Liver (tissue), 9 donors: ENCODE measurements around the gene PAX6. TPM values are rescaled to one million over a fixed set of nuclear protein-coding genes. Genes with fewer than 3 reads are reported as not detected.

Source experiments
- DNase-seq: peaks from one replicate; pipeline ENCODE4 v3.0.0-alpha.2; 2017; ENCODE audit warnings: low spot score
- H3K27ac ChIP-seq, 2 donors: one replicate each; pipeline ENCODE4 v1.7.0; 2013; ENCODE audit warnings: inconsistent platforms in 2 of 2, low read length in 2 of 2, control low read depth in 1 of 2, low read depth in 1 of 2, mild to moderate bottlenecking in 1 of 2
- H3K27me3 ChIP-seq, 4 donors: one replicate each; pipeline versions ENCODE4 v1.6.1 to v1.7.0; 2013; ENCODE audit warnings: low read length in 3 of 4, inconsistent platforms in 1 of 4, mild to moderate bottlenecking in 1 of 4, moderate library complexity in 1 of 4; ENCODE audit not compliant: control insufficient read depth in 4 of 4, insufficient read depth in 4 of 4
- H3K36me3 ChIP-seq, 4 donors: one replicate each; pipeline versions ENCODE4 v1.6.1 to v1.7.0; 2013; ENCODE audit warnings: low read length in 3 of 4, mild to moderate bottlenecking in 3 of 4, low read depth in 1 of 4, moderate library complexity in 1 of 4; ENCODE audit not compliant: control insufficient read depth in 4 of 4, insufficient read depth in 3 of 4
- H3K4me1 ChIP-seq, 4 donors: one replicate each; pipeline versions ENCODE4 v1.6.1 to v1.7.0; 2013; ENCODE audit warnings: low read length in 3 of 4, mild to moderate bottlenecking in 3 of 4, moderate library complexity in 1 of 4; ENCODE audit not compliant: control insufficient read depth in 4 of 4, insufficient read depth in 4 of 4
- H3K4me3 ChIP-seq, 3 donors: one replicate each; pipeline versions ENCODE4 v1.6.1 to v1.7.0; 2013; ENCODE audit warnings: low read length in 3 of 3, control low read depth in 1 of 3, low read depth in 1 of 3, mild to moderate bottlenecking in 1 of 3
- H3K9ac ChIP-seq, 2 donors: one replicate each; pipeline ENCODE4 v1.7.0; 2013; ENCODE audit warnings: low read length in 2 of 2, mild to moderate bottlenecking in 2 of 2, moderate library complexity in 2 of 2, control low read depth in 1 of 2, low read depth in 1 of 2
- H3K9me3 ChIP-seq, 4 donors: one replicate each; pipeline versions ENCODE4 v1.6.1 to v1.7.0; 2013; ENCODE audit warnings: low read length in 3 of 4; ENCODE audit not compliant: control insufficient read depth in 4 of 4
- EGR1 ChIP-seq, 2 donors: IDR thresholded peaks; 2 replicates each; pipeline ENCODE4 v1.6.1; 2016 to 2018; ENCODE audit warnings: antibody characterized with exemption in 2 of 2, low read depth in 2 of 2
- FOXA1 ChIP-seq: IDR thresholded peaks from 2 replicates; pipeline ENCODE4 v1.6.1; 2016; ENCODE audit warnings: antibody characterized with exemption
- FOXA2 ChIP-seq: IDR thresholded peaks from 2 replicates; pipeline ENCODE4 v1.6.1; 2016; ENCODE audit warnings: antibody characterized with exemption
- GABPA ChIP-seq, 2 donors: IDR thresholded peaks in 1 of 2; conservative IDR thresholded peaks in 1 of 2; 2 replicates each; pipeline ENCODE4 v1.6.1; 2016; ENCODE audit warnings: antibody characterized with exemption in 2 of 2, mild to moderate bottlenecking in 1 of 2, moderate library complexity in 1 of 2
- HNF4A ChIP-seq, 2 donors: conservative IDR thresholded peaks; 2 replicates each; pipeline ENCODE4 v1.6.1; 2016; ENCODE audit warnings: antibody characterized with exemption in 2 of 2, mild to moderate bottlenecking in 2 of 2
- HNF4G ChIP-seq: IDR thresholded peaks from 2 replicates; pipeline ENCODE4 v1.6.1; 2016; ENCODE audit warnings: antibody characterized with exemption
- JUND ChIP-seq, 2 donors: IDR thresholded peaks; 2 replicates each; pipeline ENCODE4 v1.6.1; 2016; ENCODE audit warnings: antibody characterized with exemption in 2 of 2
- MAX ChIP-seq: IDR thresholded peaks from 2 replicates; pipeline ENCODE4 v1.6.1; 2016; ENCODE audit warnings: antibody characterized with exemption
- NR2F2 ChIP-seq: IDR thresholded peaks from 2 replicates; pipeline ENCODE4 v1.6.1; 2016; ENCODE audit warnings: antibody characterized with exemption
- RAD21 ChIP-seq, 2 donors: IDR thresholded peaks; 2 replicates each; pipeline ENCODE4 v1.6.1; 2016; ENCODE audit warnings: antibody characterized with exemption in 2 of 2, mild to moderate bottlenecking in 2 of 2
- RXRA ChIP-seq, 2 donors: IDR thresholded peaks; 2 replicates each; pipeline ENCODE4 v1.6.1; 2017 to 2018; ENCODE audit warnings: antibody characterized with exemption in 2 of 2, mild to moderate bottlenecking in 1 of 2
- TAF1 ChIP-seq: conservative IDR thresholded peaks from 2 replicates; pipeline ENCODE4 v1.6.1; 2016; ENCODE audit warnings: antibody characterized with exemption, mild to moderate bottlenecking
- YY1 ChIP-seq: IDR thresholded peaks from 2 replicates; pipeline ENCODE4 v1.6.1; 2016; ENCODE audit warnings: antibody characterized with exemption, mild to moderate bottlenecking
- ZBTB33 ChIP-seq: IDR thresholded peaks from 2 replicates; pipeline ENCODE4 v1.6.1; 2016; ENCODE audit warnings: antibody characterized with exemption
- WGBS: extraction: QIAGEN DNeasy Blood & Tissue Kit; methylation state at CpG from one replicate; pipeline ENCODE4 v1.1.7; 2013; 5-methylcytosine and 5-hydroxymethylcytosine counted together
- polyA plus RNA-seq, 2 donors: library from polyadenylated mRNA; stranded (reverse) in 1 of 2; unstranded in 1 of 2; fragments of 200-250 nt in 1 of 2; fragments of >200 nt in 1 of 2; fragmentation: Nextera tagmentation in 1 of 2; extraction: Ambion mirVana in 1 of 2; gene quantifications; one replicate each; pipeline versions ENCODE4 v1.2.1 to v1.2.3, GENCODE V29; 2013 to 2015
- total RNA-seq, 2 donors: library from RNA; depleted of rRNA; stranded (reverse); fragments of >200 nt; gene quantifications; one replicate each; pipeline ENCODE4 v1.2.3, GENCODE V29; 2014
- TF ChIP-seq, protein P1 (sequence below): fragments of 150-350 bp; IDR thresholded peaks from 2 replicates; pipeline ENCODE4 v1.5.1; 2017; ENCODE audit warnings: improper control_type of control experiment, low read depth, low read length; ENCODE audit not compliant: missing input control
- TF ChIP-seq, protein P2 (sequence below): IDR thresholded peaks from 2 replicates; pipeline ENCODE4 v1.6.1; 2016; ENCODE audit warnings: antibody characterized with exemption
- TF ChIP-seq, protein P3 (sequence below): IDR thresholded peaks from 2 replicates; pipeline ENCODE4 v1.6.1; 2016; ENCODE audit warnings: antibody characterized with exemption, mild to moderate bottlenecking
- donor health status: healthy.
- donor health status: healthy.
- donor health status: healthy.
- donor health status: healthy.
- donor health status: healthy.

The PAX6 gene
- total and polyA plus RNA-seq, 4 donors, result not detected

- H3K9ac ChIP-seq, result no peak overlapping the region
- 87% methylated on average over 2 of the region's 2 CpGs for WGBS
- peaks cover 0 to 1% (median under 1%) of the 10 kb centered on the region in 4 donors for H3K36me3 ChIP-seq
- peaks cover 0 to 3% (median 0%) of the 10 kb centered on the region in 4 donors for H3K4me1 ChIP-seq
- no peaks in the 10 kb centered on the region for H3K27me3 ChIP-seq
- no peak for DNase-seq
- H3K4me3 ChIP-seq, result no peak overlapping the region
- no peak overlapping the region for H3K27ac ChIP-seq
- H3K9me3 ChIP-seq, result peaks cover 0 to under 1% (median 0%) of the 10 kb centered on the region in 4 donors
- TF ChIP-seq EGR1 (IDR thresholded peaks at IDR 0.05; ENCODE audit: low read depth in 2 of 2), result no peak
- TF ChIP-seq JUND (IDR thresholded peaks at IDR 0.05), result no peak
- TF ChIP-seq ZBTB33, result no peak
- TF ChIP-seq FOXA2, result no peak
- no peak for TF ChIP-seq HNF4A (conservative IDR thresholded peaks at IDR 0.05)
- TF ChIP-seq, protein P1, sequence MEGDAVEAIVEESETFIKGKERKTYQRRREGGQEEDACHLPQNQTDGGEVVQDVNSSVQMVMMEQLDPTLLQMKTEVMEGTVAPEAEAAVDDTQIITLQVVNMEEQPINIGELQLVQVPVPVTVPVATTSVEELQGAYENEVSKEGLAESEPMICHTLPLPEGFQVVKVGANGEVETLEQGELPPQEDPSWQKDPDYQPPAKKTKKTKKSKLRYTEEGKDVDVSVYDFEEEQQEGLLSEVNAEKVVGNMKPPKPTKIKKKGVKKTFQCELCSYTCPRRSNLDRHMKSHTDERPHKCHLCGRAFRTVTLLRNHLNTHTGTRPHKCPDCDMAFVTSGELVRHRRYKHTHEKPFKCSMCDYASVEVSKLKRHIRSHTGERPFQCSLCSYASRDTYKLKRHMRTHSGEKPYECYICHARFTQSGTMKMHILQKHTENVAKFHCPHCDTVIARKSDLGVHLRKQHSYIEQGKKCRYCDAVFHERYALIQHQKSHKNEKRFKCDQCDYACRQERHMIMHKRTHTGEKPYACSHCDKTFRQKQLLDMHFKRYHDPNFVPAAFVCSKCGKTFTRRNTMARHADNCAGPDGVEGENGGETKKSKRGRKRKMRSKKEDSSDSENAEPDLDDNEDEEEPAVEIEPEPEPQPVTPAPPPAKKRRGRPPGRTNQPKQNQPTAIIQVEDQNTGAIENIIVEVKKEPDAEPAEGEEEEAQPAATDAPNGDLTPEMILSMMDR, result no peak
- TF ChIP-seq MAX, result no peak
- no peak for TF ChIP-seq NR2F2
- TF ChIP-seq TAF1, result no peak
- no peak for TF ChIP-seq RXRA (IDR thresholded peaks at IDR 0.05)
- TF ChIP-seq, protein P2, sequence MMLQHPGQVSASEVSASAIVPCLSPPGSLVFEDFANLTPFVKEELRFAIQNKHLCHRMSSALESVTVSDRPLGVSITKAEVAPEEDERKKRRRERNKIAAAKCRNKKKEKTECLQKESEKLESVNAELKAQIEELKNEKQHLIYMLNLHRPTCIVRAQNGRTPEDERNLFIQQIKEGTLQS, result no peak
- TF ChIP-seq FOXA1, result no peak
- TF ChIP-seq YY1, result no peak
- no peak for TF ChIP-seq RAD21 (IDR thresholded peaks at IDR 0.05)
- no peak for TF ChIP-seq HNF4G
These were observed 38.7 kb downstream of the PAX6 start for GRCh38 chr11:31772412-31772811.

GRCh38 chr11:31770011-31770700, 41.0 kb downstream of the PAX6 start:
- Histone ChIP-seq H3K9ac (no peak overlapping the region), H3K9me3 (no peaks in the 10 kb centered on the region)
- DNase-seq, result no peak

More at GRCh38 chr11:31770011-31770700, 41.0 kb downstream of the PAX6 start:
- Histone ChIP-seq H3K4me1 (peaks cover 0 to 3% (median 0%) of the 10 kb centered on the region in 4 donors), H3K27me3 (no peaks in the 10 kb centered on the region), H3K36me3 (peaks cover 0 to 1% (median 0%) of the 10 kb centered on the region in 4 donors), H3K27ac (no peak overlapping the region), H3K4me3 (no peak overlapping the region)
- WGBS, result 95% methylated on average over 3 of the region's 3 CpGs
- TF ChIP-seq, protein P3, sequence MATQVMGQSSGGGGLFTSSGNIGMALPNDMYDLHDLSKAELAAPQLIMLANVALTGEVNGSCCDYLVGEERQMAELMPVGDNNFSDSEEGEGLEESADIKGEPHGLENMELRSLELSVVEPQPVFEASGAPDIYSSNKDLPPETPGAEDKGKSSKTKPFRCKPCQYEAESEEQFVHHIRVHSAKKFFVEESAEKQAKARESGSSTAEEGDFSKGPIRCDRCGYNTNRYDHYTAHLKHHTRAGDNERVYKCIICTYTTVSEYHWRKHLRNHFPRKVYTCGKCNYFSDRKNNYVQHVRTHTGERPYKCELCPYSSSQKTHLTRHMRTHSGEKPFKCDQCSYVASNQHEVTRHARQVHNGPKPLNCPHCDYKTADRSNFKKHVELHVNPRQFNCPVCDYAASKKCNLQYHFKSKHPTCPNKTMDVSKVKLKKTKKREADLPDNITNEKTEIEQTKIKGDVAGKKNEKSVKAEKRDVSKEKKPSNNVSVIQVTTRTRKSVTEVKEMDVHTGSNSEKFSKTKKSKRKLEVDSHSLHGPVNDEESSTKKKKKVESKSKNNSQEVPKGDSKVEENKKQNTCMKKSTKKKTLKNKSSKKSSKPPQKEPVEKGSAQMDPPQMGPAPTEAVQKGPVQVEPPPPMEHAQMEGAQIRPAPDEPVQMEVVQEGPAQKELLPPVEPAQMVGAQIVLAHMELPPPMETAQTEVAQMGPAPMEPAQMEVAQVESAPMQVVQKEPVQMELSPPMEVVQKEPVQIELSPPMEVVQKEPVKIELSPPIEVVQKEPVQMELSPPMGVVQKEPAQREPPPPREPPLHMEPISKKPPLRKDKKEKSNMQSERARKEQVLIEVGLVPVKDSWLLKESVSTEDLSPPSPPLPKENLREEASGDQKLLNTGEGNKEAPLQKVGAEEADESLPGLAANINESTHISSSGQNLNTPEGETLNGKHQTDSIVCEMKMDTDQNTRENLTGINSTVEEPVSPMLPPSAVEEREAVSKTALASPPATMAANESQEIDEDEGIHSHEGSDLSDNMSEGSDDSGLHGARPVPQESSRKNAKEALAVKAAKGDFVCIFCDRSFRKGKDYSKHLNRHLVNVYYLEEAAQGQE, result no peak
- TF ChIP-seq RXRA (IDR thresholded peaks at IDR 0.05) (no peak), RAD21 (IDR thresholded peaks at IDR 0.05) (no peak), EGR1 (IDR thresholded peaks at IDR 0.05; ENCODE audit: low read depth in 2 of 2) (no peak), ZBTB33 (no peak), HNF4A (conservative IDR thresholded peaks at IDR 0.05) (no peak), FOXA1 (no peak), GABPA (IDR thresholded peaks at IDR 0.05 in 1 of 2, conservative IDR thresholded peaks at IDR 0.05 in 1 of 2) (no peak), JUND (IDR thresholded peaks at IDR 0.05) (no peak), FOXA2 (no peak)
- TF ChIP-seq, protein P2, result no peak
- TF ChIP-seq, protein P1, result no peak
